GM21786 (cell line): Measurements from ENCODE around the gene GCH1.
"Not testable (repeated sequence)": the region's sequence is repeated elsewhere in the genome, so short reads cannot be mapped to it uniquely, and the experiment has no call there.

Experiments used
- ATAC-seq: cut with Tn5 transposase; IDR thresholded peaks from one replicate; pipeline ENCODE4 v1.9.1; 2021; ENCODE audit not compliant: unreplicated experiment

GCH1 gene

GRCh38 chr14:54870154-54871090 is 32.2 kb downstream of the GCH1 start:
- not testable (repeated sequence) for ATAC-seq

GRCh38 chr14:54867011-54867410 is 35.6 kb downstream of the GCH1 start:
- no peak for ATAC-seq

GRCh38 chr14:54866588-54866987 is 36.0 kb downstream of the GCH1 start:
- no peak for ATAC-seq

- no peak for ATAC-seq
These were observed 38.1 kb downstream of the GCH1 start for GRCh38 chr14:54864526-54864925.

DNA sequence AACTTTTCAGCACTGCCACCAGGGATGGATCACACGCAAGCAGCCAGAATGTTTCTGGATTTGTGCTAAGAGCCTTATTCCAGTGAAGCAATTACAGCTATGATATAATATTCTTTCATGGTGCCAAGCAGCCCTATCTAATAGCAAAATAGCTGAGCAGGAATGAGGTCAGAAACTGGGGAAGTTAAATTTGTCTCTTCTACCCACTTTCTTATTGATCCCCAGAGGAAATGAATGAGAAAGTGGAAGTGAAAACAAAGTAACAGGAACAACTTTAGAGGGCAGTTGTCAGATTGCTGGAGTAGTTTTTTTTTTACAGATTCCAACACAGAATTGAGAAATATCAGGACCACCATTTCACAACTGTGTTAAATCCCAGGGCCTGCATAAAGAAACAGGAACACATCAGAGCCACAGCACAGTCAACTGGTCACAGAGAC is 44.8 kb downstream of the GCH1 start:
- ATAC-seq: peak; percentile 82

GRCh38 chr14:54856152-54856551 is 46.5 kb downstream of the GCH1 start:
- no peak for ATAC-seq

DNA sequence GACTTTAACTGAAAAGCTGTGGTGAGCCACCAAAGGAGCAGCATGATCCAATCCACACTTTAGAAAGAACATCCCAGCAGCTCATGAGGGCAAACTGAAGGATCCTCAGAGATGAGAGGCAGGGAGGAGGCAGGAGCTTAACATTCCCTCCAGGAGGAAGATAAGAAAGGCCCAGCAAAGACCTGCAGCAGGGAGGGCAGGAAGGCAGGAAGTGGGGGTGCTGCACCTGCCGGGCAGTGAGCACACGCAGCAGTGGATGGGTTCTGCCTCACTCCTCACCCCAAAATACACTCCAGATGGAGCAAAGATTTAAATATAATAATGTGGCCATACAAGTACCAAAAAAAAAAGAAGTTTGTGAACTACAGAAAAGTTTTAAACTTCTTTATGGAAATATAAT is 48.4 kb downstream of the GCH1 start:
- ATAC-seq: peak; percentile 61

- ATAC-seq: no peak
These were observed 49.3 kb downstream of the GCH1 start for GRCh38 chr14:54853339-54853738.

GRCh38 chr14:54852215-54852614 is 50.4 kb downstream of the GCH1 start:
- ATAC-seq: no peak

DNA sequence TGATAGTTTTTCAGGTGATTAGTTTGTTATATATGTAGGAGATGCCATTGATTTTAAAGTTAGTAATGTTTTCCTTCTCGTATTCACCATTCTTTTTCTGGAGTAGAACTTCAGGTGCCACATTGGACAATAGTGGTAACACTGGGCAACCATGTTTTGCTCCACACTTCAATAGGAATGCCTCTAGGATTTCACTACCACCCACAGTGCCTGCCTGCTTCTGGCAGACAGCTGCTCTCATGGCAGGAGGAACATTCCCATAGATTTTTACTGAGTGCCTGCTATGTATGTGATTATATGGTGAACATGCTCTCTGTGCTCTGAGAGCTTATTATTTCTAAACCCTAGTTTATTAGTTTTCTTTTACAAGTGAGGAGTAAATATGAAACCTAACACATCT is 53.7 kb downstream of the GCH1 start:
- ATAC-seq: no peak

DNA sequence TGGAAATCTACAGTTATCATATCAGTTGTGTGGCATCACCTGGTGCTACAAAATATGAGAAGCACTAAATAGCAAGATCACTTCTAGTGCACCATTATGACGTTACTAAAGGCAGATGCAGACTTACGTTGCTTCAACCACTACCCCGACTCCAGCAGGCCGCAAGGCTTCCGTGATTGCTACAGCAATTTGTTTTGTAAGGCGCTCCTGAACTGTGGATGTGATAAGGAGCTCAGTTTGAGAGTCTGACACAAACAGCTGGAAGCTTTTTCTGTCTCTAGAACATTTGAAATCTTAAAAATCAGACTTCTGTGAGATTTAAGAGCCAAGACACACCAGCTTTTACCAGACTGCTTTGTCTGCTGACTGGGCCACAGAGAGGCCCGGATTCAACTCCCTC is 57.0 kb downstream of the GCH1 start:
- no peak for ATAC-seq

DNA sequence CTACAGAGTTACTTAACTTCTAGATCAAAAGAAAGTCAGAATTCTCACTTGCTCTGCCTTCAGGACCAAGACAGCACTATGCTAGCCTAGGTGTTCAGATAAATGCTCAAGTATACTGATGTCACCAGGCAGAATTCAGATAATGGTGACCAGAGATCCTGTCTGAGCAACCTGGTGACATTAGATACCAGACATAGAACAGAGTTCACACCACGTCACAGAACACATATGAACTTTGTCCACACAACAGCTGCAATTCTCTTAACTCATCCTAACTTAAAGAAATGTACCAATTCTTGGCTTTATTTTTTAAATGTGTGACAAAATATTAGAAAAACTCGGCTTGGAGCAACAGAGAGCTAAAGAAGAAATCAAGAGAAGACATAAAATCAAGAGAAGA is 58.1 kb downstream of the GCH1 start:
- no peak for ATAC-seq

DNA sequence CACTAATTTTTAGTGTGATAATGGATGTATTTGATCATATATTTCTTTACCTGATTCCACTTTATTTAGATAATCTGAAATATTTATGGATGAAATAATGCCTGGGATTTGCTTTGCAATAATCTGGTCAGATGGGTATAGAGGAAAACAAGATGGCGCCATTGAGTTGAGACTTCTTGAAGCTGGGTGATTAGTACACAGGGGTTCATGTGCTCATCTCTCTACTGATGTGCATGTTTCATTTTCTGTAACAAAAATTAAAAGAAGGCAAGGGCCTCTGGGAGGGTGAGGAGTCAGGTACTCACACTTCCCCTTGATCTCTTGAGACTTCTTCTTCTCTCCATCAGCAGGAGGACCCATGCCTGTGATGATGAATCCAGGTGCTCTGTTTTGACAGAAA is 61.8 kb downstream of the GCH1 start:
- ATAC-seq: no peak

DNA sequence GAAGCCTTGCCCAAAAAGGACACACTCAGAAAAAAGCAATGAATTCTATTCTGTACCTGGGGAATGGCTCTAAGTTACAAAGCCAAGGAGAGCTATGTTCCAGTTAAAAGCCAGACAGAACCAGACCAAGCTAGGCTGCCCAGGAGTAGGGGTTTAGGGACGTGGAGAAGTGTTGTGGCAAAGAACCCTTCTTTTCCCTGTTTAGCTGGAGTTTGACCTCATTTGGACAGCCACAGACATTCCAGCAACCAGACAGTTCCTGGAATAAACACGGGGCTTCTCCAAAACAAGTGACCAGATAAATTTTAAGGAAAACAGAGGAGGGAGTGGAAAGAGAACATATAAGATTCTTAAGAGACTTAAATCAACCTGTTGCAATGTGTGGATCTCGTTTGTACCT is 62.3 kb downstream of the GCH1 start:
- no peak for ATAC-seq

GRCh38 chr14:54839701-54840119 is 62.9 kb downstream of the GCH1 start:
- ATAC-seq: no peak

DNA sequence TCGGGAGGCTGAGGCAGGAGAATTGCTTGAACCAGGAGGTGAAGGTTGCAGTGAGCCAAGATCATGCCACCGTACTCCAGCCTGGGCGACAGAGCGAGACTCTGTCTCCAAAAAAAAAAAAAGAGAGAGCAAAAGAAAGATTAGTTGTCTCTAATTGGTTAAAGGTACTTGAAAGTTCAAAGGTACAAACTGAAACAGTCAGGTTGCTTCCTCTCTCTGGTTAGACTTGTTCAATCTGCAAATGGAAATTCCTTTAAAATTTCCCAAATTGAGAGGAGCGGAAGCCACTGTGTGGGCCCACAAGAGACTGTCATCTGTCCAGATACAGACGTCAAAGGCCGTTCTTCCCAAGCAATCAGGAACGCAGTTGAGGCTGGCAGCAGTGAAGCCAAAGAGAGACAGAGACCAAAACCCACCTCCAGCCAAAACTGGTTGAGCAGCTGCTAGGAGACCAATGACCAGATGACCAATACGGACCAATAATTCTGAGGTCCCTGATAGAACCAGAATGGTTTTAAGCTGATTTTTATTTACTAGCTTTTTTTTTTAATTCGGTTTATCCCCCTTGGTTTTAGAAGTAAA is 63.6 kb downstream of the GCH1 start:
- no peak for ATAC-seq

- ATAC-seq: no peak
These were observed 65.0 kb downstream of the GCH1 start for GRCh38 chr14:54837508-54838149.

DNA sequence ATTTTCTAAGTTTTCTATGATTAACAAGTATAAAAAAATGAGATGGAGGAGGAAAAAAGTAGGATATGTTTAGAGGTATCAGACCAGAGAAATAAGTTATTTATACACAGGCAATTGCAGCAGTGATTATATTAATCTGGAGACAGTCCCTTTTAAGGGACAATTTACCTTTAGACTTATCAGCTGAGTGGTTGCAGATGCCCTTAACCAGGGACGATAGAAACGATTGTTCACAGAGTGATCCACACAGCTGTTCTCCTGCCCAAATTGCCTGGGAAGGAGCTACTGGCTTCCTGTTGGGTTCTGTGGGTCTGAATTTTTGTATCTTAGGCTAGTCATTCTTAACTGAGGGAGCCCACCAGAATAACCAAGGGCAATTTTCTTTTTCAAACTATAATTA is 66.4 kb downstream of the GCH1 start:
- ATAC-seq: no peak

DNA sequence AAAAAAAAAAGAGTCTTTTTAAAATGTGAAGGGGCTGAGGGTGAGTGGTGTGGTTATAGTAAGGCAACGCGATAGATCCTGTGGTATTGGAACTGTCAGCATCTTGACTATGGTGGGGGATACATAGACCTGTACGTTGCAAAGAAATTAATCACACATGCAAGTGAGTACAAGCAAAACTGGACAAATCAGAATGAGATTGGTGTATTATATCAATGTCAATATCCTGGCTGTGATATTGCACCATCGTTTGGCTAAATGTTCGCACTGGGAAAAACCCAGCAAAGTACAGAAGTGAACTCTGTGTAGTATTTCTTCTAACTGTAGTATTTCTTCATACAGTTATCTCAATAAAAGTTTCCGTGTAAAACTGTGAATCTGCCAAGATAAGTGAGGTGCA is 67.9 kb downstream of the GCH1 start:
- ATAC-seq: no peak

DNA sequence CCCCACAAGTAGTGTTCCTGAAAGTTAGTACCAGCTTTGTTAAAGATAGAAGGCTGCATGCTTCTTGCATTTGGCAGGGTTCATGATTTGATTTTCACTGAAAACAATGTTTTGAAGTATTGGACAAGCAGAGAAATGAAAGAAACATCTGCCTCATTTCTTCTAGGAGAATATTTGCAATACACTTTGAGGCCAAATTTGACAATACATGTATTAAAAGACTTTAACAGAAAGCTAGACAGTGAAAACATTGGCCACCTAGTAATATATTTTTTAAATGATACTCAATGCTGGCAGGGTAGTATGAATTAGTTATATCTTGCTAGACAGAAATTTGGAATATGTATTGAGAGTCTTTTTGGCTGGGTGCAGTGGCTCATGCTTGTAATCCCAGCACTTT is 68.5 kb downstream of the GCH1 start:
- no peak for ATAC-seq

DNA sequence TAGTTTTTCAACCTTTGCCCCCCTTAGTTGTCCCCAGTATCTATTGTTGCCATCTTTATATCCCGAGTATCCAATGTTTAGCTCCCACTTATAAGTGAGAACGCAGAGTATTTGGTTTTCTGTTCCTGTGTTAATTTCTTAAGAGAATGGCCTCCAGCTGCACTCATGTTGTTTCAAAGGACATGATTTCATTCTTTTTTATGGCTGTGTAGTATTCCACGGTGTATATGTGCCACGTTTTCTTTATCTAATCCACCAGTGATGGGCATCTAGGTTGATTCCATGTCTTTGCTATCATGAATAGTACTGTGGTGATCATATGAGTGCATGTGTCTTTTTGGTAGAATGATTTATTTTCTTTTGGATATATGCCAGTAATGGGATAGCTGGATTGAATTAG is 72.0 kb downstream of the GCH1 start:
- no peak for ATAC-seq
